Gastroesophageal sphincter (tissue), 4 donors: Measurements from ENCODE around the gene PRKCZ. TPM values are rescaled to one million over a fixed set of nuclear protein-coding genes. Genes with fewer than 3 reads are reported as not detected.

Experiments
- ATAC-seq: fragments of 150-250 bp; one replicate; pipeline ENCODE4 v1.9.1; 2016; ENCODE audit warnings: mild to moderate bottlenecking, moderate library complexity
- H3K27ac ChIP-seq, 4 donors: fragments of 200-600 bp; sonication (generic) in 3 of 4; 1 replicate in 3 of 4; 2 replicates in 1 of 4; pipeline ENCODE4 v1.5.1; 2016 to 2019
- H3K27me3 ChIP-seq: fragments of 200-600 bp; sonication (generic); one replicate; pipeline ENCODE4 v1.5.1; 2019
- H3K36me3 ChIP-seq, 2 donors: fragments of 200-600 bp; sonication (generic); one replicate each; pipeline ENCODE4 v1.5.1; 2019; ENCODE audit warnings: control low read depth in 1 of 2
- H3K4me1 ChIP-seq, 3 donors: fragments of 200-600 bp; sonication (generic); 1 replicate in 2 of 3; 2 replicates in 1 of 3; pipeline ENCODE4 v1.5.1; 2016 to 2019; ENCODE audit warnings: control low read depth in 2 of 3
- H3K4me3 ChIP-seq, 2 donors: fragments of 200-600 bp; sonication (generic); one replicate each; pipeline ENCODE4 v1.5.1; 2019; ENCODE audit warnings: mild to moderate bottlenecking in 1 of 2, moderate library complexity in 1 of 2
- H3K9me3 ChIP-seq, 3 donors: fragments of 200-600 bp; sonication (generic); one replicate each; pipeline ENCODE4 v1.5.1; 2017 to 2019; ENCODE audit warnings: control low read depth in 2 of 3
- EP300 ChIP-seq: sonication (generic); formaldehyde crosslinking; IDR thresholded peaks from one replicate; pipeline ENCODE4 v1.6.1; 2017; ENCODE audit warnings: antibody characterized with exemption, mild to moderate bottlenecking
- POLR2A ChIP-seq, 2 donors: fragments of 450-650 bp; IDR thresholded peaks; one replicate each; pipeline ENCODE4 v1.6.1; 2017; ENCODE audit warnings: antibody characterized with exemption in 2 of 2, mild to moderate bottlenecking in 2 of 2, moderate library complexity in 1 of 2
- POLR2AphosphoS5 ChIP-seq: sonication (generic); formaldehyde crosslinking; IDR thresholded peaks from one replicate; pipeline ENCODE4 v1.6.1; 2017; ENCODE audit warnings: antibody characterized with exemption
- WGBS, 2 donors: methylation state at CpG; one replicate each; pipeline ENCODE4 v1.1.5; 2018; ENCODE audit warnings: low coverage in 1 of 2; 5-methylcytosine and 5-hydroxymethylcytosine counted together
- total RNA-seq, 4 donors: library from RNA; depleted of rRNA; stranded (reverse); fragments of >200 nt; gene quantifications; one replicate each; pipeline ENCODE4 v1.1.0, GENCODE V29; 2016
- TF ChIP-seq, protein P1 (sequence below), 4 experiments: fragments of 200-600 bp in 2 of 4; fragments of 450-650 bp in 2 of 4; sonication (generic) in 1 of 4; IDR thresholded peaks; one replicate each; pipeline ENCODE4 v1.5.1; 2017 to 2019; ENCODE audit warnings: antibody characterized with exemption in 4 of 4, mild to moderate bottlenecking in 2 of 4, moderate library complexity in 2 of 4

Gene PRKCZ
- total RNA-seq, 4 donors from 2014 or later: 2.4 to 3.8 (median 2.9) TPM

DNA sequence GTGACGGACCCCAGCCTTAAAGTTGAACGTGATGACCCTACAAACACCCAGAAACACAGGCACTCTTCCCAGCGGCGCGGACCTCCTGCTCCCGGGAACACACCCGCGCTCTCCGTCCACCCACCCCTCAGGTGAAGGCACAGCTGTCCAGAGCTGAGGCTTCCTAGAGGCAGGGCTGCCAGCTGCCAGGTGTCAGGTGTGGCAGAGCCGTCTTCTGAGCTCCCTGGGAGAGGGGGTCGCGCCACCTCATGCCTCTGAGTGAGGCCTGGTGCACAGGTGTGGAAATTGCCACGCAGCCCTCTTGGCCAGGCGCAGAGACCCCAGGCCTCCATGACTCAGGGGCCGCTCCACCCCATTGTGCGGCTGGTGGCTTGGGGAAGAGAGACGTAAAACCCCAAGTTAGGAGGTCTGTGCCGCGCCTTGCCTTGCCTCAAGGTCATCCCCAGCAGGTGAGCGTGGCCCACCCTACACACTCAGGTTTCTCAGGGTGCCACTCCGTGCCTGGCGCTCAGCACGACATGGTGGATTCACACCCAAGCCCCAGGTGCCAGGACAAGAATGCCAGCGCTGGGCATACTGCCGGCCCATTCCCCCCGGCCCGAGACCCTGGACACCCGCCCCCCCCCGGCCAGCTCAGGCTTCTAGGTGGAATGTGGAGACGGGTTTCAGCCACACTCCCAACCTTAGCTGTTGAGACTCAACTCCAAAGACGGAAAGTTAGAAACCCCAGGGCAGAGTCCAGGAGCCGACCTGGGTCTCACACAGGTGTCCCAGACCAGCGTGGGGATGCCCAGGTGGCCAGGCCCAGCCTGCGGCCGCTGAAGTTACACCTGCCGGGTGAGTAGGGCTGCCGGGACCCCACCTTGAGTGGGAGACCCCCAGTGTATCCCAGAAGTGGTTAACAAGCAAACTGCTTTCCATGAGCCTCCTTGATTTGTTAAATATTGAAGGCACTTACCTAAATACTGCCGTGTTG lies 136.0 kb downstream of the PRKCZ start:
- Histone ChIP-seq H3K27me3 (no peaks in the 10 kb centered on the region), H3K9me3 (no peaks in the 10 kb centered on the region), H3K4me3 (no peak overlapping the region), H3K4me1 (peaks cover 6 to 21% (median 10%) of the 10 kb centered on the region in 3 donors), H3K27ac (no peak overlapping the region), H3K36me3 (peaks cover 0 to 37% of the 10 kb centered on the region in 2 donors)
- TF ChIP-seq POLR2AphosphoS5: no peak
- WGBS, 2 donors: 90 to 93% methylated on average over 6 to 10 of the region's 38 CpGs
- ATAC-seq: no peak

DNA sequence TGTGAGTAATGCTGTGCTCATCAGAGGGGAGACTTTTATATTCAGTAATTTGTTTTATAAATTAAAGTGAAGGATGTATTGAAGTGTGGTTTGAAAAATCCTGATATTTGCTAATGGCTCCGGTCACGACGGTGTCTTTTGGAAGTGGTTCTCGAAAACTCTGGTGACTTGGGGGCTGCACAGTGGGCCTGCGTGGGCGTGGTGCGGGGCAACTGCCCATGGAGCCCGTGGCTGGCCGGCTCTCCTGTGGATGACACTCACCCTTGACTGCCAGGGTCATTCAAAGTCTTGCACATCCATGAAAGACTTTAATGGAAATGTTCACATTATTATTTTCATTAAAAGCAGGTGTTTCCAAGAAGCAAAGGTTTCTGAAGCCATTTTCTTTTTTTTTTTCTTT lies 136.7 kb downstream of the PRKCZ start:
- peaks cover 6 to 28% (median 18%) of the 10 kb centered on the region in 3 donors for H3K4me1 ChIP-seq
- ATAC-seq: no peak
- 81 to 86% methylated on average over 4 to 9 of the region's 9 CpGs for WGBS, 2 donors
- H3K4me3 ChIP-seq: no peak overlapping the region
- TF ChIP-seq EP300 (no peak), POLR2A (IDR thresholded peaks at IDR 0.05) (no peak), POLR2AphosphoS5 (no peak)
- TF ChIP-seq, protein P1, sequence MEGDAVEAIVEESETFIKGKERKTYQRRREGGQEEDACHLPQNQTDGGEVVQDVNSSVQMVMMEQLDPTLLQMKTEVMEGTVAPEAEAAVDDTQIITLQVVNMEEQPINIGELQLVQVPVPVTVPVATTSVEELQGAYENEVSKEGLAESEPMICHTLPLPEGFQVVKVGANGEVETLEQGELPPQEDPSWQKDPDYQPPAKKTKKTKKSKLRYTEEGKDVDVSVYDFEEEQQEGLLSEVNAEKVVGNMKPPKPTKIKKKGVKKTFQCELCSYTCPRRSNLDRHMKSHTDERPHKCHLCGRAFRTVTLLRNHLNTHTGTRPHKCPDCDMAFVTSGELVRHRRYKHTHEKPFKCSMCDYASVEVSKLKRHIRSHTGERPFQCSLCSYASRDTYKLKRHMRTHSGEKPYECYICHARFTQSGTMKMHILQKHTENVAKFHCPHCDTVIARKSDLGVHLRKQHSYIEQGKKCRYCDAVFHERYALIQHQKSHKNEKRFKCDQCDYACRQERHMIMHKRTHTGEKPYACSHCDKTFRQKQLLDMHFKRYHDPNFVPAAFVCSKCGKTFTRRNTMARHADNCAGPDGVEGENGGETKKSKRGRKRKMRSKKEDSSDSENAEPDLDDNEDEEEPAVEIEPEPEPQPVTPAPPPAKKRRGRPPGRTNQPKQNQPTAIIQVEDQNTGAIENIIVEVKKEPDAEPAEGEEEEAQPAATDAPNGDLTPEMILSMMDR (IDR thresholded peaks at IDR 0.05): no peak
- H3K27me3 ChIP-seq: no peaks in the 10 kb centered on the region
- no peaks in the 10 kb centered on the region for H3K9me3 ChIP-seq
- H3K36me3 ChIP-seq: peaks cover 0 to 37% of the 10 kb centered on the region in 2 donors
- no peak overlapping the region for H3K27ac ChIP-seq

DNA sequence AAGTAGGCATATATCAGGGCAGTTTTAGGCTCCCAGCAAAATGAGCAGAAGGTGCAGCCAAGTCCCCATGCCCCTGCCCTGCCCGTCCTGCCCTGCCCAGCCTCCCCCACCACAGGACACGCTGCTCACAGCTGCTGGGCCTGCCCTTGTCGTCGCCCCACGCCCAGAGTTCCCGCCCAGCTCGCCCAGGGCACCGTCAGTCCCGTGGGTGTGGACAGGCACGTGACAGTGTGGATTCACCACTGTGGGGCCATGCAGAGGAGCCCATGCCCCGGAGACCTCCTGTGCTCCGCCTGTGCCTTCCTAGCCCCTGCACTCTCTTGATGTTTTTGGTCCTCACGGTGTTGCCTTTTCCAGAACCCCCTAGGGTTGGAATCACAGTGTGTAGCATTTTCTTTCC lies 137.4 kb downstream of the PRKCZ start:
- H3K27ac ChIP-seq: peak overlapping the region in 1 of 4 donors; percentile 99
- no peaks in the 10 kb centered on the region for H3K27me3 ChIP-seq
- H3K9me3 ChIP-seq: no peaks in the 10 kb centered on the region
- no peak overlapping the region for H3K4me3 ChIP-seq
- peaks cover 0 to 37% of the 10 kb centered on the region in 2 donors for H3K36me3 ChIP-seq
- no peak for TF ChIP-seq POLR2AphosphoS5
- TF ChIP-seq EP300: no peak
- TF ChIP-seq, protein P1 (IDR thresholded peaks at IDR 0.05): no peak
- no peak for TF ChIP-seq POLR2A (IDR thresholded peaks at IDR 0.05)
- ATAC-seq: no peak
- peaks cover 6 to 36% (median 25%) of the 10 kb centered on the region in 3 donors for H3K4me1 ChIP-seq
- WGBS, 2 donors: 20% methylated on average over 1 of the region's 13 CpGs; no CpG with 5 or more reads in 1 of the 2 donors

DNA sequence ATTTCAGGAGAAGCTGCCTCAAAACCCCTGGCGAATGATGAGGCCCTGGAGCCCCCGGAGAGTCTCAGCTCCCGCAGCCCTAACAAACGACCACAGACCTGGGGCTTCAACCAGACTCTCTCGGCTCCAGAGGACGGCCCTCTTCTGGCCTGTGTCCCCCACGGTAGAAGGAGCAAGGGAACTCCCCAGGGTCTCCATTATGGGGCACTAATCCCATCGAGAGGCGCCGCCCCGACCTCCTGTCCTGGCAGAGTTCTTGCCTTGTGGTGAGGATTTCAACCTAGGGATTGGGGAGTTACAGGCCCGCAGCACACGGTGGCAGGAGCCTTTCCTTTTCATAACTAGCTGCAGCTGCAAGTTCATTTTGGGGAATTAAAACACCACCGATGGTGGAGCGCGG lies 138.1 kb downstream of the PRKCZ start:
- ATAC-seq: no peak
- H3K36me3 ChIP-seq: peaks cover 0 to 37% of the 10 kb centered on the region in 2 donors
- no peak overlapping the region for H3K4me3 ChIP-seq
- TF ChIP-seq EP300: no peak
- TF ChIP-seq POLR2A (IDR thresholded peaks at IDR 0.05): no peak
- TF ChIP-seq, protein P1 (IDR thresholded peaks at IDR 0.05): no peak
- no peak for TF ChIP-seq POLR2AphosphoS5
- H3K27me3 ChIP-seq: no peaks in the 10 kb centered on the region
- no CpG with 5 or more reads among the region's 16 CpGs for WGBS, 2 donors
- peaks cover 6 to 43% (median 32%) of the 10 kb centered on the region in 3 donors for H3K4me1 ChIP-seq
- H3K27ac ChIP-seq: peak overlapping the region in 1 of 4 donors; percentile 99
- no peaks in the 10 kb centered on the region for H3K9me3 ChIP-seq

DNA sequence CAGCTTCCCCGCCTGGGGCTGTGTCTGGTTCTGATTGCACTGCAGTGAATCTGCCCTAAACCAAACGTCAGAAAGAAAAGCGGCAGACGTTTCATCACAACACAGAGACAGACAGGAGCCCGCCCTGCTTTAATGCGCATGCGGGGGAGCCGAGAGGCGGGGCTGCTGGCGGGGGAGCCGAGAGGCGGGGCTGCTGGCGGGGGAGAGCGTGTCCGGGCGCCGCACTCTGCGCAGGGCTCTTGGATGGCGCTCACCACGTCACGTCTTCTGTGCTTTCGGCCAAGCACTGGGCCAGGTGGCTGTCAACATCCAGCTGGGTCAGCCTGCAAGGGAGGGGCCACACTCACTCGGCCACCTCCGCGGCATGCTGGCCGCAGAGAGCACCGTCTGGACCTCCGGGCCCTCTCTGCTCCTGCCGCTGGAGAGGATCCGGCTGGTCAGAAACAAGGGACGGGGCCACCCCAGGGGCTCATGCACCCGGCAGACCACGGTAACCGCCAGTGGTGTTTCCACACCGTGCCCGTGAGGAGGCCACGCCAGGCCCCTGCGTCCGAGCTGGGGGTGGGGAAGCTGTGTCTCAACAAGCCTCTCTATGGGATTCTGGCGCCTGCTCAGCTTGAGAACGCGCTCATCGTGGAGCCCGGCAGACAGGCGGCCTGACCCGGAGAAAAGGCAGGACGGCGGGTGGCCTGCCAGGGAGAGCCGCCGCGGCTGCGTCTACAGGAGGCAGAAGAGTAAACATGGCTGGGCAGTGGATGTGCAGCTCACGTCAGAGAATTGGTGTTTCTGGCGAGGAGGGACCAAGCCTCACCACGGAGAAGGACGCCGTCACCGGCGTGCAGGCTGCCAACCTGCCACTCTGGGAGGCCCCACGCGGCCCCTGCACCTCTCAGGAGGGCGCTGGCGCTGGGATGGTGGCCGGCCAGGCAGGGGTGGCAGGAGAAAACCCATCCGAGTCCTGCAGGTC lies 139.5 kb downstream of the PRKCZ start:
- Histone ChIP-seq H3K27me3 (no peaks in the 10 kb centered on the region), H3K4me1 (peaks cover 6 to 53% (median 39%) of the 10 kb centered on the region in 3 donors), H3K9me3 (no peaks in the 10 kb centered on the region), H3K27ac (peak overlapping the region; percentile 94 to 99 (median 96)), H3K36me3 (peaks cover 0 to 23% of the 10 kb centered on the region in 2 donors), H3K4me3 (peak overlapping the region; percentile 42 to 62)
- peak; percentile 94 for ATAC-seq
- TF ChIP-seq, protein P1 (IDR thresholded peaks at IDR 0.05): peak in 1 of 4 experiments; percentile 15
- TF ChIP-seq POLR2AphosphoS5: peak; percentile 95
- TF ChIP-seq EP300: peak; percentile 4
- peak; percentile 85 to 89 for TF ChIP-seq POLR2A (IDR thresholded peaks at IDR 0.05)
- whole genome bisulfite sequencing, 2 donors: 0% methylated on average over 1 to 7 of the region's 65 CpGs
